ENCODE results near the gene FGF7.

GRCh38 chr15:49458145-49458544 is 35.1 kb downstream of the FGF7 start:
- TF ChIP-seq CTCF (IDR thresholded peaks at IDR 0.05) (no peak), POLR2A (IDR thresholded peaks at IDR 0.05) (no peak), EP300 (IDR thresholded peaks at IDR 0.05) (no peak)
